KMS-11 (cell line): ENCODE data around the gene OTOA.
"Not testable (repeated sequence)": the region's sequence is repeated elsewhere in the genome, so short reads cannot be mapped to it uniquely, and the experiment has no call there.

Experiments
- H2AFZ ChIP-seq: fragments of 200-600 bp; sonication (generic); 2 replicates; pipeline ENCODE4 v1.6.1; 2016; ENCODE audit warnings: antibody characterized with exemption, mixed run types, low read depth
- H3K27ac ChIP-seq: fragments of 200-600 bp; sonication (generic); 2 replicates; pipeline ENCODE4 v1.6.1; 2016; ENCODE audit warnings: mild to moderate bottlenecking, mixed run types
- H3K27me3 ChIP-seq: fragments of 200-600 bp; sonication (generic); 2 replicates; pipeline ENCODE4 v1.6.1; 2017; ENCODE audit warnings: mild to moderate bottlenecking, low read depth, mixed run types, moderate library complexity; ENCODE audit not compliant: insufficient read depth
- H3K36me3 ChIP-seq: fragments of 200-600 bp; sonication (generic); 2 replicates; pipeline ENCODE4 v1.6.1; 2017; ENCODE audit warnings: mild to moderate bottlenecking, mixed run types; ENCODE audit not compliant: insufficient read depth
- H3K4me1 ChIP-seq: fragments of 200-600 bp; sonication (generic); 2 replicates; pipeline ENCODE4 v1.6.1; 2016; ENCODE audit warnings: mild to moderate bottlenecking, low read depth, mixed run types; ENCODE audit not compliant: poor library complexity, severe bottlenecking
- H3K4me2 ChIP-seq: fragments of 200-600 bp; sonication (generic); 2 replicates; pipeline ENCODE4 v1.7.0; 2016; ENCODE audit warnings: mild to moderate bottlenecking, mixed run types
- H3K4me3 ChIP-seq: fragments of 200-600 bp; sonication (generic); IDR thresholded peaks from 2 replicates; pipeline ENCODE4 v1.6.1; 2017; ENCODE audit warnings: low read depth, low read length, mixed read lengths; ENCODE audit not compliant: insufficient read depth
- H3K79me2 ChIP-seq: fragments of 200-600 bp; sonication (generic); 2 replicates; pipeline ENCODE4 v1.6.1; 2016; ENCODE audit warnings: low read depth, mixed run types; ENCODE audit not compliant: insufficient read depth
- H3K9ac ChIP-seq: fragments of 200-600 bp; sonication (generic); 2 replicates; pipeline ENCODE4 v1.6.1; 2016; ENCODE audit warnings: mild to moderate bottlenecking, mixed run types
- H4K20me1 ChIP-seq: fragments of 200-600 bp; sonication (generic); 2 replicates; pipeline ENCODE4 v1.6.1; 2016; ENCODE audit warnings: mild to moderate bottlenecking, mixed run types; ENCODE audit not compliant: insufficient read depth
- CTCF ChIP-seq: fragments of 200-600 bp; sonication (generic); conservative IDR thresholded peaks from 2 replicates; pipeline ENCODE4 v1.6.1; 2017; ENCODE audit warnings: low read depth, mild to moderate bottlenecking, antibody characterized with exemption, low read length, moderate library complexity, mixed read lengths

OTOA gene

GRCh38 chr16:21645261-21645721 lies 18.5 kb upstream of the OTOA start:
- H2AFZ ChIP-seq, result peak overlapping the region; percentile 35
- peak overlapping the region; percentile 90 for H3K4me2 ChIP-seq
- H4K20me1 ChIP-seq, result no peaks in the 10 kb centered on the region
- no peaks in the 10 kb centered on the region for H3K36me3 ChIP-seq
- peaks cover 45% of the 10 kb centered on the region for H3K4me1 ChIP-seq
- H3K27me3 ChIP-seq, result no peaks in the 10 kb centered on the region
- H3K27ac ChIP-seq, result peak overlapping the region; percentile 51
- peak overlapping the region; percentile 12; the same call in 1 of the 2 replicates for H3K9ac ChIP-seq
- H3K4me3 ChIP-seq, result no peak overlapping the region
- peaks cover 12% of the 10 kb centered on the region for H3K79me2 ChIP-seq
- no peak for TF ChIP-seq CTCF

- TF ChIP-seq CTCF, result no peak
- peak overlapping the region; percentile 51; the same call in 1 of the 2 replicates for H3K27ac ChIP-seq
- H3K36me3 ChIP-seq, result no peaks in the 10 kb centered on the region
- H3K79me2 ChIP-seq, result peaks cover 12% of the 10 kb centered on the region
- H4K20me1 ChIP-seq, result no peaks in the 10 kb centered on the region
- H3K4me1 ChIP-seq, result peaks cover 45% of the 10 kb centered on the region
- H2AFZ ChIP-seq, result no peak overlapping the region
- no peaks in the 10 kb centered on the region for H3K27me3 ChIP-seq
- no peak overlapping the region for H3K4me3 ChIP-seq
- H3K9ac ChIP-seq, result no peak overlapping the region
- H3K4me2 ChIP-seq, result peak overlapping the region; percentile 90
Measured at GRCh38 chr16:21646091-21646490, 17.7 kb upstream of the OTOA start.

GRCh38 chr16:21646721-21647561 lies 16.8 kb upstream of the OTOA start:
- peaks cover 45% of the 10 kb centered on the region for H3K4me1 ChIP-seq
- no peaks in the 10 kb centered on the region for H4K20me1 ChIP-seq
- no peaks in the 10 kb centered on the region for H3K36me3 ChIP-seq
- no peak overlapping the region for H3K9ac ChIP-seq
- TF ChIP-seq CTCF, result no peak
- no peaks in the 10 kb centered on the region for H3K27me3 ChIP-seq
- H2AFZ ChIP-seq, result no peak overlapping the region
- no peak overlapping the region for H3K27ac ChIP-seq
- H3K4me2 ChIP-seq, result peak overlapping the region; percentile 90; the same call in 1 of the 2 replicates
- no peak overlapping the region for H3K4me3 ChIP-seq
- H3K79me2 ChIP-seq, result peaks cover 12% of the 10 kb centered on the region

- TF ChIP-seq CTCF, result no peak
- peaks cover 43% of the 10 kb centered on the region for H3K4me1 ChIP-seq
- no peak overlapping the region for H3K27ac ChIP-seq
Measured at GRCh38 chr16:21647562-21648164, 16.1 kb upstream of the OTOA start.

GRCh38 chr16:21649826-21650406 lies 13.9 kb upstream of the OTOA start:
- H3K4me1 ChIP-seq, result peaks cover 20% of the 10 kb centered on the region
- H3K27ac ChIP-seq, H3K4me3 ChIP-seq, H3K27me3 ChIP-seq, H3K4me2 ChIP-seq, H2AFZ ChIP-seq, H3K9ac ChIP-seq, H3K36me3 ChIP-seq, H4K20me1 ChIP-seq: not testable (repeated sequence)
- peaks cover 12% of the 10 kb centered on the region for H3K79me2 ChIP-seq

More at GRCh38 chr16:21647562-21648164, 16.1 kb upstream of the OTOA start:
- H3K36me3 ChIP-seq, result no peaks in the 10 kb centered on the region
- H3K4me2 ChIP-seq, result no peak overlapping the region
- no peaks in the 10 kb centered on the region for H4K20me1 ChIP-seq
- H2AFZ ChIP-seq, result no peak overlapping the region
- no peaks in the 10 kb centered on the region for H3K27me3 ChIP-seq
- no peak overlapping the region for H3K4me3 ChIP-seq
- H3K79me2 ChIP-seq, result peaks cover 12% of the 10 kb centered on the region
- no peak overlapping the region for H3K9ac ChIP-seq
